Measurements from ENCODE around the gene PACSIN2.
"Not testable (repeated sequence)": the region's sequence is repeated elsewhere in the genome, so short reads cannot be mapped to it uniquely, and the experiment has no call there.

Gene PACSIN2

DNA sequence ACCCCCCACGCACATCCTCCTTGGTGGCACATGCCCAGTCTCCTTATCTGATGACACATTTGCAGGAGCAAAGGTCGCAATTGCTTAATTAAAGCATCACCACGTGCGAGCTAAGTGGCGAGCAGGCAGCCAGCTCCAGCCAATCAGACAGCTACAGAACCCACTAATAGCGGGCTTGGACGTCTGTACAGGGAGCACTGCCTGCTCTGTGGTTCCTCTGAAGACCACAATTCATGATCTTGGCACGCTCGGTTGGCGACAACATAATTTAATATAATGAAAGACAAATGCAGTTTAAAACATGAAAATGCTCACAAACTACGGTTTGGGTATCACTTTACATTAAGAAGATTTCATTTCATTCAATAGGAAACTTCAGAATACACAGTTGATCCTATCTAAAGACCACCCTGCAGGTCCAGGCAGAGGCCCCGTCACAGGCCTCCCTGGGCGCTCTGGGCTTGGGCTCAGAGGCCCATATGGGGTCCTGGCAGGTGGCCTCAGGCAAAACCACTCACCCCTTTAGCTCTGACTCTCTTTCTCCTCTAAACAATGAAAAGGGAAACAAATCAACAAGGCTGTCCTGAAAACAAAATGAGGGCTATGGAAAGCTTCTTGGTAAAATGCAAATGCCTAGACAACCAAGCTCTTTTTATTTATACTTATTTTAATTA is 10.4 kb downstream of the PACSIN2 start:
- H3K4me3 ChIP-seq (ENCODE audit: low read depth, low read length) = no peak overlapping the region
- DNase-seq (ENCODE audit: low read depth) = peak; percentile 98
- TF ChIP-seq MYC (IDR thresholded peaks at IDR 0.05; ENCODE audit: low read depth, low read length) = peak; percentile 93
- TF ChIP-seq POLR2A (IDR thresholded peaks at IDR 0.05; ENCODE audit: extremely low read depth, insufficient read length) = no peak
- TF ChIP-seq, protein P1, sequence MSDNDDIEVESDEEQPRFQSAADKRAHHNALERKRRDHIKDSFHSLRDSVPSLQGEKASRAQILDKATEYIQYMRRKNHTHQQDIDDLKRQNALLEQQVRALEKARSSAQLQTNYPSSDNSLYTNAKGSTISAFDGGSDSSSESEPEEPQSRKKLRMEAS (IDR thresholded peaks at IDR 0.05; ENCODE audit: low read depth, low read length) = peak; percentile 98

DNA sequence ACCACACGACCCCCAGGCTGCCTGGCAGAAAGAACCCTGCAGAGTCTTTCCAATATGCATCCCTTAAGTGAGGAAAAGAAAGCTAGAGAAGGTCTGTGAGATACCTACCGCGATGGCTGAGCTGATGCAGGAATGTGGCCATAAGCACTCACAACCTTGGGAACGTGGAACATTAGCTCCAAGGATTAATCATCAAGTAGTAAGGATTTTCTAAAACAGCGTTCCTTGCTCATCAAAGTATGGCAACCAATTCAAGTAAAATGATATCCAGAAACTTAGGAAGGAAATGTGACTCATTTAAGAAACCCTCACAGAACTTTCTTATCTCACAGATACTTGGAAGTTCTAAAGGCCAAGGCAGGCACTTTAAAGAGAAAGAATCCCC is 12.8 kb downstream of the PACSIN2 start:
- no peak for DNase-seq (ENCODE audit: low read depth)
- no peak overlapping the region for H3K4me3 ChIP-seq (ENCODE audit: low read depth, low read length)
- TF ChIP-seq, protein P1 (IDR thresholded peaks at IDR 0.05; ENCODE audit: low read depth, low read length) = no peak

DNA sequence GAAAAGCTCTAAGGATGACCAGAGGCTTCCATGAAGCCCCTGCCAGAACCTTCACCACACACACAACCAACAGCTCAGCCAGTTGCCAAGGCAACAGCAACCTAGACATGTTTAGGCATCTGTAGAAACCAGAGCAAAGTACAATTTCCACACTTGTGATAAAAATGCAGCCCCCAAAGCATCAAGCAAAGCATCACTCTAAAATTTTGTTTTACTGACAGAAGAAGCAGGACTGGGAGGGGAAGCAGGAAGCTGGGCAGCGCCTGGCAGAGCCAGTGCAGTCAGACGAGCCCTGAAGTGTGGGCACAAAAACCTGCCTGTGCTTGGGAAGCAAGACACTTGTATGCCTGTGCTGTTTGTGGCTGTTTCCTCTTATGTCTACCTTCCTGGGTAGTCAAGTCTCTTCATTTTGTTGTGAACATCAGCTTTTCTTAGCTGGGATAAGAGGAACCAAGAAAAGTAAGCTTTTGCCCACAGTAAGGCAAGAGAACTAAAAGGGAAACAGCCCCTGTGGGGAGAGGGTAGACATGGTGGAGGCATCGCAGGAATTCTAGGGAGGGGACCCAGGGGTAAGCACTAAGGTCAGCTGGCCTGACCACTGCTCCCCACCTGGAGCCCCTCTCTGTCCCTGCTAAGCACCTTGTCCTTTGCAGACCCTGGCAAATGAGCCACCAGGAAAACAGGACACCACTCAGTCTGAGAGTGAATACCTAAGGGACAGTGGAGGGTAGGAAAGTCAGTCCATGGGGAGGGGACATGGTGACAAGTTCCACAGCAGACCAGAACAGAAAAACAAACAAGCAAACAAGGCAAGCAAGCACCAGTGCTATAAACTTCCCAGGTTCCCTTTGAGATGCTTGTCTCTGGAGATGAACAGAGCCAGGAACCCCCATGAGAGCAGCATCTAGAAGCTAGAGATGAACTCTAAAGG is 13.4 kb downstream of the PACSIN2 start:
- peak; percentile 57 for DNase-seq (ENCODE audit: low read depth)
- TF ChIP-seq POLR2A (IDR thresholded peaks at IDR 0.05; ENCODE audit: extremely low read depth, insufficient read length) = no peak
- no peak overlapping the region for H3K4me3 ChIP-seq (ENCODE audit: low read depth, low read length)

DNA sequence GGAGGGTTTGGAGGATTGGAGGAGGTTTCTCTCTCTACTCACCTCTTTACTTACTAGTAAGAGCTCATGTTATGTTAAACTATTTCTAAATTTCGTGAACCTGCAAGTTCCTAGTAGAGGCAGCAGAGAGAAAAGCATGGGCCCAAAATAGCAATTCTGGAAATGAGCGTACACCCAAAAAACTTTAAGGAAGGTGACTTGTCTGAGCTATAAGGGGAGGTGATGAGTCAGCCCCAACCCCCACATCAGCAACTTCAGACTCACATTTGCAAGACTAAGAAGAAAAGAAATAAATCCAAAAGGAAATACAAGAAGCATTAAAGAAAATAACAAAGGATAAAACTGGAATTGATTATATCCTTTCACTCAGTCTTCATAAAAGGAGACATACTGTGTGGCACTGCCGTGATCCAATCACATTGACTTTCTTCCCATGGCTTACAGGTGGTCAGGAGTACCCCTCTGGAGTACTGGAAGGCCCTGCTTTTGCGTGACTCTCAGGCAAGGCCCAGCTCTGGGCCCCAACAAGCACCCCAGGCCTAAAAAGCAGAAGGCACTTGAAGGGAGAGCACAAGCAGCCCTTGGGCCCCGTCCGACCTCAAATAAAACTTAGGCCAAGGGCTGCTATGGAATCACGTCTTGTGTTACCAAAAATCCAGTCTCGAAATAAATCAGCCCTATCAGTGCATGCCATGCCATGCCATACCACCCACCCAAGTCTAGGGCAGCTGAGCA is 14.3 kb downstream of the PACSIN2 start:
- no peak overlapping the region for H3K4me3 ChIP-seq (ENCODE audit: low read depth, low read length)
- peak; percentile 79 for DNase-seq (ENCODE audit: low read depth)
- TF ChIP-seq, protein P1 (IDR thresholded peaks at IDR 0.05; ENCODE audit: low read depth, low read length) = no peak
- TF ChIP-seq MYC (IDR thresholded peaks at IDR 0.05; ENCODE audit: low read depth, low read length) (no peak), POLR2A (IDR thresholded peaks at IDR 0.05; ENCODE audit: extremely low read depth, insufficient read length) (no peak)
- TF ChIP-seq, protein P2, sequence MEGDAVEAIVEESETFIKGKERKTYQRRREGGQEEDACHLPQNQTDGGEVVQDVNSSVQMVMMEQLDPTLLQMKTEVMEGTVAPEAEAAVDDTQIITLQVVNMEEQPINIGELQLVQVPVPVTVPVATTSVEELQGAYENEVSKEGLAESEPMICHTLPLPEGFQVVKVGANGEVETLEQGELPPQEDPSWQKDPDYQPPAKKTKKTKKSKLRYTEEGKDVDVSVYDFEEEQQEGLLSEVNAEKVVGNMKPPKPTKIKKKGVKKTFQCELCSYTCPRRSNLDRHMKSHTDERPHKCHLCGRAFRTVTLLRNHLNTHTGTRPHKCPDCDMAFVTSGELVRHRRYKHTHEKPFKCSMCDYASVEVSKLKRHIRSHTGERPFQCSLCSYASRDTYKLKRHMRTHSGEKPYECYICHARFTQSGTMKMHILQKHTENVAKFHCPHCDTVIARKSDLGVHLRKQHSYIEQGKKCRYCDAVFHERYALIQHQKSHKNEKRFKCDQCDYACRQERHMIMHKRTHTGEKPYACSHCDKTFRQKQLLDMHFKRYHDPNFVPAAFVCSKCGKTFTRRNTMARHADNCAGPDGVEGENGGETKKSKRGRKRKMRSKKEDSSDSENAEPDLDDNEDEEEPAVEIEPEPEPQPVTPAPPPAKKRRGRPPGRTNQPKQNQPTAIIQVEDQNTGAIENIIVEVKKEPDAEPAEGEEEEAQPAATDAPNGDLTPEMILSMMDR (IDR thresholded peaks at IDR 0.05; ENCODE audit: low read depth, low read length) = no peak

DNA sequence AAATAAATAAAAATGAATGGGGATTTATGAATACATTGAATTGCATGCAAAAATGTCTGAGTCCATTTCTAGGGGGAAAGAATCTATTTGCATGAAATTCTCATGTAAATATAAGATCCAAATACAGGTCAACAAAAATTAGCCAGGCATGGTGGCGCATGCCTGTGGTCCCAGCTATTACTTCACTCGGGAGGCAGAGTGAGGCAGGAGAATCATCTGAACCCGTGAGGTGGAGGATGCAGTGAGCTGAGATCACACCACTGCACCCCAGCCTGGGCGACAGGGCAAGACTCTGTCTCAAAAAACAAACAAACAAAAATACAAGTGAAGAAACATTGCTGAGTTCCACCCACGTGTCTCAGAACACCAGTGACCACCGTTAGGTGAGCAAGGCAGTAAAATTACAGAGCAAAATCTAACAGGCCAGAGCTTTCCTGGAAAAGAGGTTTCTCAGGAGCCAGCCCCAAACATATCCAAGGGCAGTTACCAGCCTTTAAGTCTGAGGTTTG is 17.3 kb downstream of the PACSIN2 start:
- TF ChIP-seq, protein P1 (IDR thresholded peaks at IDR 0.05; ENCODE audit: low read depth, low read length) = no peak
- TF ChIP-seq, protein P2 (IDR thresholded peaks at IDR 0.05; ENCODE audit: low read depth, low read length) = no peak
- TF ChIP-seq MYC (IDR thresholded peaks at IDR 0.05; ENCODE audit: low read depth, low read length) (no peak), POLR2A (IDR thresholded peaks at IDR 0.05; ENCODE audit: extremely low read depth, insufficient read length) (no peak)
- no peak overlapping the region for H3K4me3 ChIP-seq (ENCODE audit: low read depth, low read length)
- no peak for DNase-seq (ENCODE audit: low read depth)

DNA sequence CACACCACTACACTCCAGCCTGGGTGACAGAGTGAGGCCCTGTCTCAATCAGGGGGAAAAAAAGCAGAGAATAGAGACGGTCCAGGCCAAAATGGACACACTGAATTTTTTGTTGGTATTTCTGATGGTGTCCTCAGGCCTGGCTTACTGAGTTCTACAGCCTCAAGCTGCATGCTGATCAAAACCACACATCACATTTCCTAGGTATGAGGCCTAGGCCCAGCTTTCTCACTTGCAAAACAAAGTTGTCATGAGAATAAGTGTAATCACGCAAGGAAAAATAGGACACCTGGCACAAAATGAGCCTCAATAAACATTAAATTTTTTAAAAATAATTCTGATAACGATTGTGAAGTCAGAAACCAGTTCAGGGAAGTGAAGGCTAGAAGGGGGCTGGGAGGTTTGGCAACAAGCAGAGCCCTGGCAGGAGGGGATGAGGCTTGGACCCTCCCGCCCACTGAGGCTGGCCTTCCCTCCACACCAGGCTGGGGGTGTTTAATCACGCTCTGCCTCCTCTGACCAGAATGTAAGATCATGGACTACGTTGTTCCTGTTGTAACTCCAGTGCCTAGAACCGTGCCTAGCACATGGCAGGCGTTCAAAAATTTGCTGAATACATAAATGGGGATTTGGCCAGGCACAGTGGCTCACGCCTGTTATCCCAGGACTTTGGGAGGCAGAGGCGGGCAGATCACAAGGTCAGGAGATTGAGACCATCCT is 18.1 kb downstream of the PACSIN2 start:
- peak; percentile 62 for DNase-seq (ENCODE audit: low read depth)
- no peak overlapping the region for H3K4me3 ChIP-seq (ENCODE audit: low read depth, low read length)
- TF ChIP-seq, protein P1 (IDR thresholded peaks at IDR 0.05; ENCODE audit: low read depth, low read length) = no peak
- TF ChIP-seq, protein P2 (IDR thresholded peaks at IDR 0.05; ENCODE audit: low read depth, low read length) = no peak
- TF ChIP-seq MYC (IDR thresholded peaks at IDR 0.05; ENCODE audit: low read depth, low read length) = no peak
- no peak for TF ChIP-seq POLR2A (IDR thresholded peaks at IDR 0.05; ENCODE audit: extremely low read depth, insufficient read length)

DNA sequence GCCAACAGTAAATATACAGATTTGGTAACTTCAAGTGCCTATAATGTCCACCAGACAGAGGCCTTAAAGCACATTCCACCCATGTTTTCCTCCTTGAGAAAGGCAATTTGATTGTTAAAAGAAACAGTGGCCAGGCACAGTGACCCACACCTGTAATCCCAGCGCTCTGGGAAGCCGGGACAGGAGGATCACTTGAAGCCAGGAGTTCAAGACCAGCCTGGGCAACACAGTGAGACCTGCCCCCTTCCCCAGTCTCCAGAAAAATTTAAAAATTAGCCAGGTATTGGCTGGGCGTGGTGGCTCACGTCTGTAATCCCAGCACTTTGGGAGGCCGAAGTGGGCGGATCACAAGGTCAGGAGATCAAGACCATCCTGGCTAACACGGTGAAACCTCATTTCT is 19.3 kb downstream of the PACSIN2 start:
- not testable (repeated sequence) for DNase-seq (ENCODE audit: low read depth)
- H3K4me3 ChIP-seq (ENCODE audit: low read depth, low read length) = peak overlapping the region; percentile 17
